A673 (cell line): ENCODE data around the gene SNX27. TPM values are rescaled to one million over a fixed set of nuclear protein-coding genes. Genes with fewer than 3 reads are reported as not detected.

Experiments
- BruUV-seq: library from RNA; stranded (reverse); fragments of 400-500 nt; replicated peaks from 2 replicates; lab custom pipeline; 2021; lab: Mats Ljungman, UMichigan
- CTCF ChIA-PET: fragments of 300-600 bp; sonication (Branson Sonifier 250); formaldehyde crosslinking; loops from one replicate; lab custom pipeline; 2022; ENCODE audit warnings: antibody characterized with exemption; lab: Charles Lee
- POLR2A ChIA-PET: fragments of 300-600 bp; sonication (Branson Sonifier 250); formaldehyde crosslinking; loops from one replicate; lab custom pipeline; 2022; ENCODE audit warnings: antibody characterized with exemption; ENCODE audit not compliant: low non-redundant PET; lab: Charles Lee
- DNase-seq: peaks from one replicate; pipeline ENCODE4 v3.0.0-alpha.2; 2015; ENCODE audit warnings: low spot score
- H3K27ac ChIP-seq: fragments of 200-600 bp; sonication (generic); 2 replicates; pipeline ENCODE4 v1.5.1; 2016; ENCODE audit warnings: mixed run types, low read depth, mild to moderate bottlenecking, mixed read lengths, antibody characterized with exemption, low read length; ENCODE audit not compliant: poor library complexity, severe bottlenecking
- H3K27me3 ChIP-seq: fragments of 200-600 bp; sonication (generic); replicated peaks from 2 replicates; pipeline ENCODE4 v1.6.1; 2017; ENCODE audit warnings: mixed run types, low read depth, mild to moderate bottlenecking, mixed read lengths, antibody characterized with exemption, low read length; ENCODE audit not compliant: insufficient read depth, poor library complexity
- H3K36me3 ChIP-seq: fragments of 200-600 bp; sonication (generic); 2 replicates; pipeline ENCODE4 v1.6.1; 2016; ENCODE audit warnings: mixed run types, mild to moderate bottlenecking, mixed read lengths, antibody characterized with exemption, low read length; ENCODE audit not compliant: insufficient read depth, poor library complexity, severe bottlenecking
- H3K4me1 ChIP-seq: fragments of 200-600 bp; sonication (generic); 2 replicates; pipeline ENCODE4 v1.6.1; 2017; ENCODE audit warnings: mixed run types, mild to moderate bottlenecking, mixed read lengths, antibody characterized with exemption, low read length; ENCODE audit not compliant: insufficient read depth, poor library complexity, severe bottlenecking
- H3K4me3 ChIP-seq: fragments of 200-600 bp; sonication (generic); 2 replicates; pipeline ENCODE4 v1.5.1; 2016; ENCODE audit warnings: low read depth, mixed run types, mild to moderate bottlenecking, mixed read lengths, low read length; ENCODE audit not compliant: poor library complexity, severe bottlenecking
- H3K9me3 ChIP-seq: fragments of 200-600 bp; sonication (generic); 2 replicates; pipeline ENCODE4 v1.6.1; 2016; ENCODE audit warnings: mixed run types, low read depth, mild to moderate bottlenecking, mixed read lengths, antibody characterized with exemption, low read length; ENCODE audit not compliant: poor library complexity, severe bottlenecking
- EZH2 ChIP-seq: fragments of 200-600 bp; sonication (generic); IDR thresholded peaks from 2 replicates; pipeline ENCODE4 v1.6.1; 2017; ENCODE audit warnings: borderline replicate concordance, low read depth, mild to moderate bottlenecking, mixed read lengths, antibody characterized with exemption, low read length; ENCODE audit not compliant: poor library complexity, severe bottlenecking
- intact Hi-C: fragments of 100-400 bp; cut with micrococcal nuclease; formaldehyde crosslinking; loops from one replicate; pipeline ENCODE4 v1.10.0; 2022; ENCODE audit not compliant: unreplicated experiment
- total RNA-seq: library from RNA; stranded (reverse); gene quantifications from 2 replicates; pipeline ENCODE4 v1.2.3, GENCODE V29; 2021
- TF ChIP-seq, protein P1 (sequence below): fragments of 300-800, 200-600 bp; sonication (generic); conservative IDR thresholded peaks from 2 replicates; pipeline ENCODE4 v1.5.1; 2017; ENCODE audit warnings: low read depth, mild to moderate bottlenecking, antibody characterized with exemption, low read length, moderate library complexity, mixed read lengths

SNX27 gene
- total RNA-seq, 1 experiment from 2014 or later, result 45.9 TPM

DNA sequence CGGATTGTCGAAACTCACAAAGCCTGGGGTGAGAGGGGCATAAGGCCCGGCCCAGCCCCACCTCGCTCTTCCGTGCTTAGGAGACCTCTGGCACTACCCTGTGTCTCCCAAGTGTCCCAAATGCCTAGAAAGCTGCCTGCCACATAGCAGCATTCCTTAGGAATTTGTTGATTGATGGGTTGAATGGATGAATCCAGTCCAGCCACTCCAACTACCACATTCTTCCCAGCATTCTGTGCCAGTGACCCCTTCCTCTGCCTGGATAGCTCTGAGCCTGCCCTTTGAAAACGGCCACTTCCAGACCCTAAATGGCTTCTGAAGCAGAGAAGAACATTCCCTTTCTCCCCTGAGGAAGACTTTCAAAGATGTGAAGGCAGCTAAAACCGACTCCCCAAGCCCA lies 93.3 kb downstream of the SNX27 start:
- ChIA-PET CTCF (no interaction called here), POLR2A (no interaction called here)
- Histone ChIP-seq H3K4me1 (no peaks in the 10 kb centered on the region), H3K9me3 (no peaks in the 10 kb centered on the region), H3K4me3 (no peak overlapping the region), H3K36me3 (no peaks in the 10 kb centered on the region), H3K27ac (no peak overlapping the region), H3K27me3 (no peaks in the 10 kb centered on the region)
- BruUV-seq, result no TSS peak
- no peak for DNase-seq
- intact Hi-C loops, result no loop called here
- TF ChIP-seq, protein P1, sequence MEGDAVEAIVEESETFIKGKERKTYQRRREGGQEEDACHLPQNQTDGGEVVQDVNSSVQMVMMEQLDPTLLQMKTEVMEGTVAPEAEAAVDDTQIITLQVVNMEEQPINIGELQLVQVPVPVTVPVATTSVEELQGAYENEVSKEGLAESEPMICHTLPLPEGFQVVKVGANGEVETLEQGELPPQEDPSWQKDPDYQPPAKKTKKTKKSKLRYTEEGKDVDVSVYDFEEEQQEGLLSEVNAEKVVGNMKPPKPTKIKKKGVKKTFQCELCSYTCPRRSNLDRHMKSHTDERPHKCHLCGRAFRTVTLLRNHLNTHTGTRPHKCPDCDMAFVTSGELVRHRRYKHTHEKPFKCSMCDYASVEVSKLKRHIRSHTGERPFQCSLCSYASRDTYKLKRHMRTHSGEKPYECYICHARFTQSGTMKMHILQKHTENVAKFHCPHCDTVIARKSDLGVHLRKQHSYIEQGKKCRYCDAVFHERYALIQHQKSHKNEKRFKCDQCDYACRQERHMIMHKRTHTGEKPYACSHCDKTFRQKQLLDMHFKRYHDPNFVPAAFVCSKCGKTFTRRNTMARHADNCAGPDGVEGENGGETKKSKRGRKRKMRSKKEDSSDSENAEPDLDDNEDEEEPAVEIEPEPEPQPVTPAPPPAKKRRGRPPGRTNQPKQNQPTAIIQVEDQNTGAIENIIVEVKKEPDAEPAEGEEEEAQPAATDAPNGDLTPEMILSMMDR, result no peak
- TF ChIP-seq EZH2, result no peak

DNA sequence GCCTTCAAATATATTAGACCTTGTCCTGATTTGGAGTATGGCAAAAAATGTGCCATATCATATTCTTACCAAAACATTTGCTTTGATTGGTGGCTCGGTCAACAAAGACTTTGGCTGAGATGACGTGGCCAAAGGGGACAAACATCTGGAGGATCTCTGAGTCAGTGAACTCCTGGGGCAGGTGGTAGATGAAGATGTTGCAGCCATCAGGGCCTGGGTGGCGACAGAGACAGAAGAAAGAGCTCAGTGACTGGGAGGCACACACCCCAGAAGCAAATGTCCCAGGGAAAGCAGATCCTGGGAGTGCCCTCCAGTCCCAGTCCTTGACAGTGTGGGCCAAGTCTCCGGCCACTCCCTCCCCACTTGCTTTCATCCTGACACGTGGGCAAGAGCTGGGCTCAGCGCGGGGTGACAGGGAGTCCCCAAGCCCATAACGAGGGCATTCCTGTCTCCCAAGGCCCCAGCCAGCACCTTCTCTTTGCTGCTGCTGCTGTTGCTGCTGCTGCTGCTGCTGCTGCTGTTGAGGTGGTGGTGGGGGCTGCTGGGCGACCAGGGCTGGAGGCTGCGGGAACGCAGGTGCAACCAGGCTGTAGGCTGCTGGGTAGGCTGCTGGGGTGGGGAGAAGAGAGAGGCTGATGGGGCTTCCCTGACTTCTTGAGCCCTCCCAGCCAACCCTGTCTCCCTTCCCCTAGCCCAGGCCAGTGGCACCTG lies 94.1 kb downstream of the SNX27 start:
- CTCF ChIA-PET, result no interaction called here
- POLR2A ChIA-PET, result no interaction called here
- intact Hi-C loops, result no loop called here
- Histone ChIP-seq H3K4me3 (no peak overlapping the region), H3K4me1 (no peaks in the 10 kb centered on the region), H3K9me3 (no peaks in the 10 kb centered on the region), H3K27ac (no peak overlapping the region), H3K36me3 (no peaks in the 10 kb centered on the region), H3K27me3 (peaks cover 5% of the 10 kb centered on the region)
- TF ChIP-seq EZH2, result no peak
- TF ChIP-seq, protein P1, result no peak
- DNase-seq, result no peak
- no TSS peak for BruUV-seq

DNA sequence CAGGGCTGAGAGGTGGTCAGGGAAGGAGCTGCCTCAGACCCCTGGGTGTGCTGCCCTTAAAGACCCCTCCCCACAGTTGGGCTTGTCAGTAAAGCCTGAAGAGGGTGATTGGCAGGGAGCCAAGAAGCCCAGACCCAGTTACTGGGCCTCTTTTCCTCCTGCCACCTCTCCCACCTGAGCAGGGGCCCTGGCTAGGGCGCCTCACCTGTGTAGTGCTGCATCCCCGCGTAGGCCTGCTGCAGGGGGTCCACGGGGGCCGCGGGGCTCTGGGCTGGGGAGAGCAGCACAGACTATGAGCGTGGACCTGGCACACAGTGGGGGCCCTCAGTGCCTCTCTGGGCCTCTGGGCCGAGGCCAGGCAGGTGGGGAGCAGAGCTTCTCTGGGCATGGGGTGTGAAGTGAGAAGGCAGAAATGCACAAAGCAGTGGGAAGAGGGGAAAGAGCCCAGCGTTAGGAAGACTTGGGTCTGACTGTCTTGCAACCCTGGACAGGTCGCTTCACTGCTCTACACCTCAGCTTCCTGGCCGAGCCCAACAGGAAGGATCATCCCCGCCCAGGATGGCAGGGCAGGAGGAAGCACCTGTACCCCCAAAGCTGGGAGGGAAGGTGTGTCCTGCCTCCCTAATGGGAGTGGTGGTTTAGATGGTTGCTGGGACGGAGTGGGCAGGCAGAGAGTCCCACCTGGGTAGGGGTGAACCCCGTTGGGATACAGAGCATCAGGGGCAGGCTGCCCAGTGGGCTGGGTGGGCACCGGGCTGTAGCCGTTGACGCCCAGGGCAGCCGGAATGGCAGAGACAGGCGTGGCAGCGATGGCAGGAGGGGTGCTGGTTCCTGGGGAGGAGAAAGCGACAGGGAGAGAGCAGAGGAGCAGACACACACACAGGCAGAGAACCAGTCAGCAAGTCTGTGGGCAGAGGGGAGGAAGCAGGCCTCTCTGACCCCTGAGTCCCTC lies 94.9 kb downstream of the SNX27 start:
- DNase-seq, result no peak
- BruUV-seq, result no TSS peak
- TF ChIP-seq, protein P1, result no peak
- no peak for TF ChIP-seq EZH2
- H3K4me3 ChIP-seq, result no peak overlapping the region
- peaks cover 13% of the 10 kb centered on the region for H3K27me3 ChIP-seq
- ChIA-PET POLR2A (no interaction called here), CTCF (no interaction called here)
- H3K36me3 ChIP-seq, result no peaks in the 10 kb centered on the region
- H3K4me1 ChIP-seq, result no peaks in the 10 kb centered on the region
- no peaks in the 10 kb centered on the region for H3K9me3 ChIP-seq
- H3K27ac ChIP-seq, result no peak overlapping the region
- intact Hi-C loops, result no loop called here
